ENCODE data around the gene FAM81B. TPM values are rescaled to one million over a fixed set of nuclear protein-coding genes. Genes with fewer than 3 reads are reported as not detected.

The FAM81B gene
- total and polyA plus RNA-seq, 5 experiments from 2014 or later = not detected

- H3K36me3 Mint-ChIP-seq = peaks cover 0 to 7% (median 2%) of the 10 kb centered on the region in 3 donors
These were observed 55.5 kb downstream of the FAM81B start for GRCh38 chr5:95446560-95447221.

GRCh38 chr5:95447961-95448360 lies 56.8 kb downstream of the FAM81B start:
- no peak for ATAC-seq

More at GRCh38 chr5:95446560-95447221, 55.5 kb downstream of the FAM81B start:
- POLR2A ChIA-PET = no interaction called here
- no peaks in the 10 kb centered on the region for H3K9me3 Mint-ChIP-seq
- peaks cover 0 to 11% (median 3%) of the 10 kb centered on the region in 5 donors for H3K27me3 Mint-ChIP-seq
- no peak overlapping the region for H3K27ac Mint-ChIP-seq
- DNase-seq (no peak), ATAC-seq (no peak)
- H3K4me1 Mint-ChIP-seq = peaks cover 0 to 2% (median 0%) of the 10 kb centered on the region in 4 donors
- H3K4me3 Mint-ChIP-seq = no peak overlapping the region

DNA sequence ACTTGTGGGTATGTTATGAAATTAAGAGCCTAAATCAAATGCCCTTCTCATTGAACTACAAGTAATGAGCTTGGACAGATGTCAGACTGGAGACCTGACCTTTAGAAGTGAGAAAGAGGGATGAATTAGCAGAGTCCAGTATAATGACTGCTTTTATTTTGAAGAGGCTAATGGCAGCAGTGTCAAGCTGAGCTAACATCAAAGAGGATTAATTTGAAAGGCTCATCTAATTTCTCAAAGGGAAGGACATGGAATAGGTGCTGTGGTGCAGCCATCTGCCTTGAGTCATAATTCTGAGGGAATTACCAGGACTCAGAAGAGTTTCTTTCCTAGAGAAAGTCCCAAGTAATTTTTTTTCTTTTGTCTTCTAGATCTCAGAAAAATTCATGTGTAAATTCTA lies 57.6 kb downstream of the FAM81B start:
- H3K36me3 Mint-ChIP-seq = peaks cover 0 to 7% (median 2%) of the 10 kb centered on the region in 3 donors
- H3K27ac Mint-ChIP-seq = no peak overlapping the region
- POLR2A ChIA-PET = no interaction called here
- H3K4me1 Mint-ChIP-seq = peaks cover 0 to 2% (median 0%) of the 10 kb centered on the region in 4 donors
- H3K4me3 Mint-ChIP-seq = no peak overlapping the region
- H3K27me3 Mint-ChIP-seq = peaks cover 0 to 6% (median 3%) of the 10 kb centered on the region in 5 donors
- ATAC-seq (no peak), DNase-seq (no peak)
- no peaks in the 10 kb centered on the region for H3K9me3 Mint-ChIP-seq

More at GRCh38 chr5:95447961-95448360, 56.8 kb downstream of the FAM81B start:
- Mint-ChIP-seq H3K9me3 (no peaks in the 10 kb centered on the region), H3K27ac (no peak overlapping the region), H3K4me3 (no peak overlapping the region), H3K4me1 (peaks cover 0 to 2% (median 0%) of the 10 kb centered on the region in 4 donors), H3K27me3 (peaks cover 0 to 7% (median 3%) of the 10 kb centered on the region in 5 donors), H3K36me3 (peaks cover 0 to 7% (median 2%) of the 10 kb centered on the region in 3 donors)
- POLR2A ChIA-PET = no interaction called here
- no peak for DNase-seq

DNA sequence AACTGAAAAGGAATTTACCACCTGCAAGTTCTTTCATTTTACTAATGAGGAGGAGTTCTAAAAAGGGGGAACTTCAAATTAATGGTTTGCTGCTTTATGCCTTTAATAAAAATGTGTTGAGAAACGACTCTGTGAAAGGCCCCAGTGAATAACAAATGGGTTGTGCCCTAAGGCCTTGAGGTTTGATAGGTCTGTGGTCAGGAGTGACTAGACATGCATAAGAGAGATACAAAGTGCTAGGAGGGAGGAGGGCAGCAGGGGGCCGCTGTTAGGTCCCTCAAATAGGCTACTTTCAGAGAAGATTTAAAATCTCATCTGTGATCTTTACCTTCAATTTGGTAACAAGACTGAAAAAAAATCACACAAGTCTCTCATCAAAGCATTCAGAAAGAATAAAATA lies 58.3 kb downstream of the FAM81B start:
- no peak overlapping the region for H3K4me3 Mint-ChIP-seq
- POLR2A ChIA-PET = no interaction called here
- H3K4me1 Mint-ChIP-seq = peaks cover 0 to 2% (median 0%) of the 10 kb centered on the region in 4 donors
- H3K27ac Mint-ChIP-seq = no peak overlapping the region
- H3K27me3 Mint-ChIP-seq = peaks cover 0 to 5% (median 3%) of the 10 kb centered on the region in 5 donors
- ATAC-seq (no peak), DNase-seq (no peak)
- H3K9me3 Mint-ChIP-seq = no peaks in the 10 kb centered on the region
- peaks cover 0 to 1% (median under 1%) of the 10 kb centered on the region in 3 donors for H3K36me3 Mint-ChIP-seq

- Mint-ChIP-seq H3K27me3 (no peaks in the 10 kb centered on the region), H3K27ac (no peak overlapping the region), H3K4me1 (peaks cover 0 to 2% (median 0%) of the 10 kb centered on the region in 4 donors), H3K9me3 (no peaks in the 10 kb centered on the region), H3K4me3 (no peak overlapping the region), H3K36me3 (peaks cover 0 to 10% (median 3%) of the 10 kb centered on the region in 3 donors)
- DNase-seq (no peak), ATAC-seq (no peak)
- POLR2A ChIA-PET = no interaction called here
These were observed 63.4 kb downstream of the FAM81B start for GRCh38 chr5:95454536-95454935.

- H3K4me3 Mint-ChIP-seq = no peak overlapping the region
- no peak overlapping the region for H3K27ac Mint-ChIP-seq
- ATAC-seq (no peak), DNase-seq (no peak)
- no peaks in the 10 kb centered on the region for H3K9me3 Mint-ChIP-seq
- POLR2A ChIA-PET = no interaction called here
- no peaks in the 10 kb centered on the region for H3K27me3 Mint-ChIP-seq
- peaks cover 14 to 47% (median 41%) of the 10 kb centered on the region in 3 donors for H3K36me3 Mint-ChIP-seq
- H3K4me1 Mint-ChIP-seq = peaks cover 0 to 2% (median 0%) of the 10 kb centered on the region in 4 donors
These were observed 69.5 kb downstream of the FAM81B start for GRCh38 chr5:95460665-95461064.

DNA sequence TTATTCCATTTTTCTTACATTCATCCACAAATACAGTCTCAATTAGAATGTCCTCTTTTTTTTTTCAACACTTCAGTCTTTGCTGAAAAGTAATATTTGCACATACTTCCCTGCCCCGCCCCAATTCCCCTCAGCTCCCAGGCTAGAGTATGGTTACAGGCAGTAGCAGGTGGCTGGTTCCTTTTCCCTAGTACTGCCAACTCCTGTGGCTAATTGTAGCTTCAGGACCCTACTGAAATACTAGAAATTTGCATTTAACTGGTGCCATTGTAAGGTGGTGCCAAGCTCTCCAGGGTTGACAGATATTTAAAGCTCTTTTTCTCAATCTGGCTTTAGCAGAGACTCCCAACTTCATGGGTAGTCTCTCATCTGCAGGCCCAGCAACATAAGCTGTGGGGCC lies 80.3 kb downstream of the FAM81B start:
- peaks cover 0 to 10% (median 5%) of the 10 kb centered on the region in 4 donors for H3K4me1 Mint-ChIP-seq
- POLR2A ChIA-PET = no interaction called here
- no peak for DNase-seq
- H3K9me3 Mint-ChIP-seq = no peaks in the 10 kb centered on the region
- H3K36me3 Mint-ChIP-seq = peaks cover 14 to 69% (median 46%) of the 10 kb centered on the region in 3 donors
- no peak overlapping the region for H3K27ac Mint-ChIP-seq
- no peak overlapping the region for H3K4me3 Mint-ChIP-seq
- ATAC-seq = no peak
- H3K27me3 Mint-ChIP-seq = no peaks in the 10 kb centered on the region

DNA sequence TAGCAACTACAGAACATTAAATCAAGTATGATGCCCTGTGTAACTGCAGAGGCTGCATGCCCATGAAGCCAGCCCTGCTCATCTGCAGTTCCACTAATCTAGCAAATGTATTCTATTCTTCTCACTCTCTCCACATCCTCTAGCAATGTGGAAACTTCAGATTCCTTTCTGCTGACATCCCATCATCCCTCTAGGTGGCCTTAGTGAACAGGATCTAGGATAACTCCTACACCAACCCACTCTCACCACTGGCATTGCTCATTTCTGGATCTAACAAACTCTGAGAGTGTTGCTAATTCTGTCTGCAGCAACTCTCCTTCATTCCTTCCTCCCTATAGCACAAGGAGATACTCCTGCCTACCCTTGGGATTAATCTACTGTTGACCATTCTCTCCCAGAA lies 80.8 kb downstream of the FAM81B start:
- peaks cover 14 to 70% (median 48%) of the 10 kb centered on the region in 3 donors for H3K36me3 Mint-ChIP-seq
- peak overlapping the region in 4 of 10 donors; percentile 12 to 43 (median 24) for H3K27ac Mint-ChIP-seq
- peak overlapping the region in 1 of 10 donors; percentile 48 for H3K4me3 Mint-ChIP-seq
- no peaks in the 10 kb centered on the region for H3K27me3 Mint-ChIP-seq
- POLR2A ChIA-PET = no interaction called here
- DNase-seq (no peak), ATAC-seq (no peak)
- no peaks in the 10 kb centered on the region for H3K9me3 Mint-ChIP-seq
- peaks cover 0 to 10% (median 5%) of the 10 kb centered on the region in 4 donors for H3K4me1 Mint-ChIP-seq

DNA sequence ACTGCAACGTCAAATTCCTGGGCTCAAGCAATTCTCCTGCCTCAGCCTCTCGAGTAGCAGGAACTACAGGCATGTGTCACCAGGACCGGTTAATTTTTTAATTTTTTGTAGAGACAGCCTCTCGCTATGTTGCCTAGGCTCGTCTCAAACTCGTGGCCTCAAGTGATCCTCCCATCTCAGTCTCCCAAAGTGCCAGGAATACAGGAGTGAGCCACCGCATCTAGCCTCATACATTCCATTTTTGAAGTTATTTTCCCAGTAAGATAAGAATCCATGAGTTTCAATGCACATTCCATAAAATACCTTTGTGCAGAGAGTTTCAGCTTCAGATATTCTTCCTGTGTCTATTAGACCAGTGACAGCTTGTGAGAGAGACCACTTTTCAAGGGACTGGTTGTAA lies 93.3 kb downstream of the FAM81B start:
- no peak for ATAC-seq
- Mint-ChIP-seq H3K9me3 (peaks cover 9 to 27% (median 23%) of the 10 kb centered on the region in 9 donors), H3K36me3 (peaks cover 47 to 83% (median 75%) of the 10 kb centered on the region in 3 donors), H3K4me3 (no peak overlapping the region), H3K27ac (no peak overlapping the region), H3K4me1 (peaks cover 0 to 6% (median 1%) of the 10 kb centered on the region in 4 donors), H3K27me3 (no peaks in the 10 kb centered on the region)
- DNase-seq = no peak
- POLR2A ChIA-PET = interaction anchor here (0.6 kb wide), 1 partner anchor 55 kb away, joined by 3 read pairs; no protein-coding TSS in a partner anchor

GRCh38 chr5:95486191-95486590 lies 95.0 kb downstream of the FAM81B start:
- Mint-ChIP-seq H3K36me3 (peaks cover 53 to 83% (median 75%) of the 10 kb centered on the region in 3 donors), H3K9me3 (peaks cover 9 to 32% (median 24%) of the 10 kb centered on the region in 9 donors), H3K27ac (peak overlapping the region in 1 of 10 donors; percentile 79), H3K4me1 (peaks cover 0 to 3% (median 0%) of the 10 kb centered on the region in 4 donors), H3K27me3 (no peaks in the 10 kb centered on the region), H3K4me3 (no peak overlapping the region)
- POLR2A ChIA-PET = no interaction called here
- ATAC-seq (no peak), DNase-seq (no peak)

DNA sequence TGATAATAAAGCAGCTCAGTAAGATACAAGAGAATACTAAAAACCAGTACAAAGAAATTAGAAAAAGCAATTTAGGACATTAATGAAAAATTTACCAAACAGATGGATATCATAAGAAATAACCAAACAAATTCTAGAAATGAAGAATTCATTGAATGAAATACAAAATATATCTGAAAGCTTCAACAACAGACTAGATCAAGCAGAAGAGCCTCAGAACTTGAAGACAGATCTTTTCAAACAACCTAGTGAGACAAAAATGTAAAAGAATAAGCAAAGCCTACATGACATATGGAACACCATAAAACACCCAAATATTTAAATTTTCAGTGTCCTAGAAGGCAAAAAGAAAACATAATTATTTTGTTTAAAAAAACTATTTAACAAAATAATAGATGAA lies 96.7 kb downstream of the FAM81B start:
- Mint-ChIP-seq H3K36me3 (peaks cover 52 to 83% (median 75%) of the 10 kb centered on the region in 3 donors), H3K27ac (no peak overlapping the region), H3K9me3 (peaks cover 9 to 29% (median 24%) of the 10 kb centered on the region in 9 donors), H3K27me3 (no peaks in the 10 kb centered on the region), H3K4me3 (no peak overlapping the region), H3K4me1 (no peaks in the 10 kb centered on the region)
- DNase-seq (no peak), ATAC-seq (no peak)
- POLR2A ChIA-PET = no interaction called here
